ENCODE data around the gene MBP.

GRCh38 chr18:76980663-76981395 is 151.8 kb downstream of the MBP start:
- no peak for TF ChIP-seq CTCF (conservative IDR thresholded peaks at IDR 0.05; ENCODE audit: low read depth, low read length)
- TF ChIP-seq EZH2 (IDR thresholded peaks at IDR 0.05; ENCODE audit: low read length, unreplicated experiment): no peak
- no peak for TF ChIP-seq EZH2phosphoT487 (IDR thresholded peaks at IDR 0.05; ENCODE audit: borderline replicate concordance, low read length)

Data from PC-3 (cell line).